Glomerular endothelial cell (primary cell): ENCODE results near the gene KRTAP9-1. TPM values are rescaled to one million over a fixed set of nuclear protein-coding genes. Genes with fewer than 3 reads are reported as not detected.
"Not testable (repeated sequence)": the region's sequence is repeated elsewhere in the genome, so short reads cannot be mapped to it uniquely, and the experiment has no call there.

Source experiments
- DNase-seq: peaks from one replicate; pipeline ENCODE4 v3.0.0-alpha.2; 2011; ENCODE audit warnings: low read depth, low spot score; ENCODE audit errors: extremely low read depth
- total RNA-seq: library from RNA; depleted of rRNA; stranded (reverse); fragments of >200 nt; gene quantifications from 2 replicates; pipeline ENCODE4 v1.2.3, GENCODE V29; 2015

Gene KRTAP9-1, protein sequence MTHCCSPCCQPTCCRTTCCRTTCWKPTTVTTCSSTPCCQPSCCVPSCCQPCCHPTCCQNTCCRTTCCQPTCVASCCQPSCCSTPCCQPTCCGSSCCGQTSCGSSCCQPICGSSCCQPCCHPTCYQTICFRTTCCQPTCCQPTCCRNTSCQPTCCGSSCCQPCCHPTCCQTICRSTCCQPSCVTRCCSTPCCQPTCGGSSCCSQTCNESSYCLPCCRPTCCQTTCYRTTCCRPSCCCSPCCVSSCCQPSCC
- not detected in 2 replicates for total RNA-seq

- not testable (repeated sequence) for DNase-seq
These were observed at the start of gene KRTAP9-1 for GRCh38 chr17:41189837-41190318. TSS of gene KRTAP9-1 (plus strand) at chr17:41189887. CDS start at chr17:41189887, 0 bp downstream.

GRCh38 chr17:41140360-41141131 lies 49.1 kb upstream of the KRTAP9-1 start, which contains the start of gene KRTAP4-6:
TSS of gene KRTAP4-6 (minus strand) at chr17:41140544. CDS start at chr17:41140487, 57 bp downstream.
- no peak for DNase-seq

- DNase-seq = no peak
These were observed 48.3 kb upstream of the KRTAP9-1 start for GRCh38 chr17:41141361-41141760.

- no peak for DNase-seq
These were observed 44.8 kb upstream of the KRTAP9-1 start for GRCh38 chr17:41144846-41145245.

DNA sequence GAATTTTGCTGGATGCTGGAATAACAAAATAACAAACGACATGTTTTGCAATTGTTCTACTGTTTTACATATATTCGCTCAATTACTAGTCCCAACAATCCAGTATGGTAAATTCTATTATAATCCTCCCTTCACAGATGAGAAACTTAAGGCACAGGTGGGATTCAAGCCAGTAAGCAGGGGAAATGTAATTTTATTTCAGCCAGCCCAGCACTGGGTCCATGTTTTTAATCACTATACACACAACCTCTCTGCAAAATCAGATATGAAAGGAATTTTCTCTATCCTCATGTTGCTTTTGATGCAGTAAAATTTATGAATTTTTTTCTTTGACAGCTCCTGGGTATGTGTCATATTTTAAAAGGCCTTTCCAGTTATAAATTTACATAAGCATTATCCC lies 44.4 kb upstream of the KRTAP9-1 start:
- no peak for DNase-seq

GRCh38 chr17:41147531-41148204 lies 42.0 kb upstream of the KRTAP9-1 start:
- DNase-seq = no peak

DNA sequence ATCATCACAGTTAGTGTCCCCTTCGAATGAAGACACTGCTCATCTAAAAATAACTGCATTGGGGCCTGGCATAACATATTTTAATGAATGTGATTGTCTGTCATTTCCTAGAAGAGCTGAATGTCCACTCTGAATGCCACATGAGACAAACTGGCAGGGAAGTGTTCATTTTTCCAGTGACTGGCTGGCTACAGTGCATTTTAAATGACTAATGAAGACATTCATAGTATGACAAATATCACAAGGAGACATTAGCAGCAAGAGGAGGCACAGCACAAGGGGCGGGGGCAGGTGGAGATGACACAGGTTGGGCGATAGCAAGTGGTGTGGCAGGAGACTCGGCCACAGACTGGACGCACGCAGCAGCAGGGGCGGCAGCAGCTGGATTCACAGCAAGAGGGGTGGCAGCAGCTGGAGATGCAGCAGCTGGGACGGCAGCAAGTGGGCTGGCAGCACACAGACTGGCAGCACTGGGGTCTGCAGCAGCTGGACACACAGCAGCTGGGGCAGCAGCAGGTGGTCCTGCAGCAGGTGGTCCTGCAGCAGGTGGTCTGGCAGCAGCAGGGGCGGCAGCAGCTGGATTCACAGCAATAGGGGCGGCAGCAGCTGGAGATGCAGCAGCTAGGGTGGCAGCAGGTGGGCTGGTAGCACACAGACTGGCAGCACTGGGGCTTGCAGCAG lies 40.6 kb upstream of the KRTAP9-1 start:
- not testable (repeated sequence) for DNase-seq

DNA sequence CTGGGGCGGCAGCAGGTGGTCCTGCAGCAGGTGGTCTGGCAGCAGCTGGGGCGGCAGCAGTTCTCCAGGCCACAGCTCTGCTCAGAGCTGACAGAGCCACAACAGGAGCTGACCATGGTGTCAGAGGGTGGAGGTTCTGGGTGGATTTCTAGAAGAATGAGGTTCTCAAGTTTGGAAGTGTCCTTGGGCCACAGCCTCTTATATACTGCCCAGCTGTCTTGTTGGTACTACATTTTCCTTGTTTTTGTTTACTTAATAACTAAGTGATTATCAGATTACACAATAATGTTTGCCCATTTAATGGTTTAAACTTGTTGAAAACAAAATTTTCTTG lies 40.1 kb upstream of the KRTAP9-1 start, which contains the start of gene KRTAP4-5:
Gene KRTAP4-5, minus strand, starts transcription at position 174 of the 334 bp plus-strand sequence. Its CDS starts 58 bp downstream, at position 116.
- no peak for DNase-seq

DNA sequence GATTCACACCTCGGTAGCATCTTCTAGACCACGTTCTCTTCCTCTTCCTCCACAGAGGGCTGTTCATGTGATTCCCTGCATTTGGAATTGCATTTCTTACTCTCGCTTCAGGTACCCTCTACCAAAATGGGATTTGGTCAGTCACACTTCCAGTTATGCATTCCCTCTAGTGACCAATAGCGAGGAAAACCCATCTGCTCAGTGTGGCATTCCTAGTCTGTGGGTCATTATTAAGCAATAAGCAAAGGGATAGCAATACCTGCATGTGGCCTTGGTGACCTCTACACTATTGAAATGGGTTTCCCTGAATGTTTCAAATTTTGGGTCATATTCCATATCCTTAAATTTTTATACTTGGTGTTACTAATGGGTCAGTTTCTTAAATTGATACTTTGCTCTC lies 39.7 kb upstream of the KRTAP9-1 start:
- no peak for DNase-seq

DNA sequence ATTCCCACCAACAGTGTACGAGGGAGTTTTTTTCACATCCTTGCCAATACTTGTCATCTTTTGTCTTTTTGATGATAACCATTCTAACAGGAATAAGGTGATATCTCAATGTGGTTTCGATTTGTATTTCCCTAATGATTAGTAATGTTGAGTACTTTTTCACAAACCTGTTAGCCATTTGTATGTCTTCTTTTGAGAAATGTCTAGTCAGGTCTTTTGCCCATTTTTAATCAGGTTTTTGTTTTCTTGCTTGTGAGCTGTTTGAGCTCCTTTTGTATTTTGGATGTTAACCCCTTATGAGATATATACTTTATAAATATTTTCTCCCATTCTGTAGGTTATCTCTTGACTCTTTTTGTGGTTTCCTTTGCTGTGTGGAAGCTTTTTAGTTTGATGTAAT lies 38.2 kb upstream of the KRTAP9-1 start:
- DNase-seq = no peak

- no peak for DNase-seq
These were observed 35.8 kb upstream of the KRTAP9-1 start for GRCh38 chr17:41153856-41154255.

DNA sequence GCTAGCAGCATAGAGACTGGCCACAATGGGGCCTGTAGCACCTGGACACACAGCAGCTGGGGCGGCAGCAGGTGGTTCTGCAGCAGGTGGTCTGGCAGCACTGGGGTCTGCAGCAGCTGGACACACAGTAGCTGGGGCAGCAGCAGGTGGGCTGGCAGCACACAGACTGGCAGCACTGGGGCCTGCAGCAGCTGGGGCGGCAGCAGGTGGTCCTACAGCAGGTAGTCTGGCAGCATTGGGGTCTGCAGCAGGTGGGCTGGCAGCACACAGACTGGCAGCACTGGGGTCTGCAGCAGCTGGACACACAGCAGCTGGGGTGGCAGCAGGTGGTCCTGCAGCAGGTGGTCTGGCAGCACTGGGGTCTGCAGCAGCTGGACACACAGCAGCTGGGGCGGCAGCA lies 29.5 kb upstream of the KRTAP9-1 start:
- not testable (repeated sequence) for DNase-seq

DNA sequence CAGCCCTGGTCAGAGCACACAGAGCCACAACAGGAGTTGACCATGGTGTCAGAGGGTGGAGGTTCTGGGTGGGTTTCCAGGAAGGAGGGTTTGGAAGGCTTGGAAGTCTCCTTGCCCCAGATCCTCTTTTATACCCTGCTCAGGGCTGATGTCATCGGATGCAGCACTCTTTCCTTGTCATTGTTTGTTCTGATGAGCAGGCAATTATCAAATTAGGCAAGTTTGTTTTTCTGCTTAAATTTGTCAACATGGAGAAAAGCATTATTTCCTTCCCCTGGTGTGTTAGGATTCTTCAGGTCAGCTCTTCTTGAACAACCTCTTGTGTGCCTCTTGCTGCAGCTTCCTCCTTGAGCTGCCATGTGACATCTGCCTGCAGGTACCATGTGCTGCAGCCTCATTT lies 29.0 kb upstream of the KRTAP9-1 start, which contains the start of gene KRTAP4-4:
Gene KRTAP4-4, minus strand, starts transcription at position 101 of the 400 bp plus-strand sequence. Its CDS starts 57 bp downstream, at position 44.
- no peak for DNase-seq

DNA sequence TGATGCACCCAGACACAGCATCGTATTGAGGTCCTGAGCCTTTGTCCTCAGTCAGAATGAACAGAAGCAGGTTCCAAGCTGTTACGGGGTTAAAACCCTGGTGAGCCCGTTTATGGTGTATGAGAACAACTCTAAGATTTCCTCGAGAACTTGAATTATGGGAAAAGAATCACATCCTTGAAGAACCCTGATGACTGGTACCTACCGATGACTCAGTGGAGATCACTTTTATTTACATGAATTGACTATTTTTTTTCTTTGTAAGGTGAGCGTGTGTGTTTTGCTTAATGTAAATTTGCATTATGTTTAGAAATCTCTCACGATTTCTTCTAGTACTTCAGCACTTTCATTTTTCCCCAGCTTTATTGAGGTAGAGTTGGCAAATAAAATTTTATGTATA lies 25.9 kb upstream of the KRTAP9-1 start:
- DNase-seq = no peak

GRCh38 chr17:41167561-41167960 lies 22.1 kb upstream of the KRTAP9-1 start:
- no peak for DNase-seq

- no peak for DNase-seq
These were observed 21.6 kb upstream of the KRTAP9-1 start, which contains the start of gene KRTAP4-3 for GRCh38 chr17:41168121-41168520. TSS of gene KRTAP4-3 (minus strand) at chr17:41168221. CDS start at chr17:41168172, 49 bp downstream.

DNA sequence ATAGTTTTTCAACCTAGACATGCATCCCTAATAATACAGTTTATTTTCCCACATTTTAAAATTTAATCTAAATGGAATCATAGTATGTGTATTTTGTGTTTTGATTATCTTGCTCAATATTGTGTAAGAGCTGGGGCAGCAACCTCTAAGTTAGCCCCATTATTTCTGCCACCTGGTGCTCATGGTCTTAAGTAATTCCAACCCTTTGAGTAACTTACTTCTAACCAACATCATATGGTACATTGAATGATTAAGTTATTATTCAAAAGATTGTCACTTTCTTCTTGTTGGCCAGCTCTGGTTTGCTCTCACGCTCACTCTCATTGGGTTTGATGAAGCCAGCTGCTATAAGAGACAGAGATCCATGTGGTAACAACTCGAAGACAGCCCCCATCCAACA lies 17.8 kb upstream of the KRTAP9-1 start:
- DNase-seq = no peak

- DNase-seq = no peak
These were observed 12.8 kb upstream of the KRTAP9-1 start for GRCh38 chr17:41176744-41177387.

DNA sequence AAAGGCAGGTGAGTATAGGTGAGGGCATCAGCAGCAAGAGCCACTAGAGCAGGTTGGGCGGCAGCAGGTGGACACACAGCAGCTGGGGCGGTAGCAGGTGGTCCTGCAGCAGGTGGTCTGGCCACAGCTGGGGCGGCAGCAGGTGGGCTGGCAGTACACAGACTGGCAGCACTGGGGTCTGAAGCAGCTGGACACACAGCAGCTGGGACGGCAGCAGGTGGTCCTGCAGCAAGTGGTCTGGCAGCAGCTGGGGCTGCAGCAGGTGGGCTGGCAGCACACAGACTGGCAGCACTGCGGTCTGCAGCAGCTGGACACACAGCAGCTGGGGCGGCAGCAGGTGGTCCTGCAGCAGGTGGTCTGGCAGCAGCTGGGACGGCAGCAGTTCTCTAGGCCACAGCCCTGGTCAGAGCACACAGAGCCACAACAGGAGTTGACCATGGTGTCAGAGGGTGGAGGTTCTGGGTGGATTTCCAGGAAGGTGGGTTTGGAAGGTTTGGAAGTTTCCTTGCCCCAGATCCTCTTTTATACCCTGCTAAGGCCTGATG lies 11.9 kb upstream of the KRTAP9-1 start, which contains the start of gene KRTAP4-2:
Gene KRTAP4-2, minus strand, starts transcription at position 495 of the 545 bp plus-strand sequence. Its CDS starts 57 bp downstream, at position 438.
- no peak for DNase-seq

GRCh38 chr17:41178341-41178740 lies 11.3 kb upstream of the KRTAP9-1 start:
- no peak for DNase-seq
